HepG2 (cell line): ENCODE measurements around the gene ME3. TPM values are rescaled to one million over a fixed set of nuclear protein-coding genes. Genes with fewer than 3 reads are reported as not detected.

ENCODE experiments used
- ATAC-seq: fragments of 200-7000 bp; cut with Tn5 transposase; 3 replicates; pipeline ENCODE4 v1.9.1; 2020; ENCODE audit warnings: mild to moderate bottlenecking, moderate library complexity
- BruUV-seq: library from RNA; stranded (reverse); fragments of 400-500 nt; replicated peaks from 2 replicates; lab custom pipeline; 2021; lab: Mats Ljungman, UMichigan
- CTCF ChIA-PET: fragments of 300-600 bp; formaldehyde crosslinking; extraction: SDS; loops from one replicate; lab custom pipeline; 2021; ENCODE audit warnings: low total read pairs, inconsistent platforms, low intra/inter-chr PET ratio; lab: Yijun Ruan, JAX
- POLR2A ChIA-PET: fragments of 350-600 bp; sonication (Branson Sonifier 250); formaldehyde crosslinking; loops from one replicate; lab custom pipeline; 2020; ENCODE audit warnings: antibody characterized with exemption, inconsistent platforms; lab: Yijun Ruan, JAX
- DNase-seq: peaks from one replicate; pipeline ENCODE4 v3.0.0-alpha.2; 2015; ENCODE audit warnings: low spot score
- FAIRE-seq: peaks from 3 replicates; lab custom pipeline; 2011; peaks lifted over from hg19 to GRCh38; lab: Jason Lieb, UNC
- H2AFZ ChIP-seq: one replicate; pipeline ENCODE4 v1.6.1; 2011; ENCODE audit warnings: low read length, inconsistent platforms
- H3K27ac ChIP-seq: fragments of 300-600 bp; 3 replicates; pipeline ENCODE4 v1.8.0; 2011; ENCODE audit warnings: mixed run types, mild to moderate bottlenecking, mixed read lengths, low read length, inconsistent platforms; ENCODE audit not compliant: insufficient read depth; ENCODE audit errors: extremely low read length
- H3K27me3 ChIP-seq, 2 experiments: fragments of 200-600 bp in 1 of 2; 2 replicates in 1 of 2; 3 replicates in 1 of 2; pipeline versions ENCODE4 v1.6.0 to v1.8.0; 2011; ENCODE audit warnings: low read length in 2 of 2, mild to moderate bottlenecking in 2 of 2, moderate library complexity in 2 of 2, inconsistent platforms in 1 of 2; ENCODE audit not compliant: insufficient read depth in 2 of 2, control insufficient read depth in 1 of 2
- H3K36me3 ChIP-seq, 2 experiments: fragments of 200-600 bp in 1 of 2; replicated peaks in 1 of 2; 2 replicates in 1 of 2; 3 replicates in 1 of 2; pipeline versions ENCODE4 v1.5.1 to v1.8.0; 2011; ENCODE audit warnings: low read length in 2 of 2, inconsistent platforms in 1 of 2; ENCODE audit not compliant: insufficient read depth in 2 of 2, control insufficient read depth in 1 of 2
- H3K4me1 ChIP-seq: 2 replicates; pipeline ENCODE4 v1.5.1; 2012; ENCODE audit warnings: low read length, inconsistent platforms; ENCODE audit not compliant: insufficient read depth
- H3K4me2 ChIP-seq: 2 replicates; pipeline ENCODE4 v1.6.0; 2011; ENCODE audit warnings: low read depth, low read length, inconsistent platforms
- H3K4me3 ChIP-seq, 3 experiments: fragments of 200-600 bp in 1 of 3; sonication (generic), shearing (Covaris generic) in 1 of 3; replicated peaks in 1 of 3; 2 replicates each; pipeline ENCODE4 v1.5.1; 2011 to 2016; ENCODE audit warnings: low read length in 3 of 3, inconsistent platforms in 2 of 3, low read depth in 2 of 3, mild to moderate bottlenecking in 2 of 3, control low read depth in 1 of 3, mixed read lengths in 1 of 3; ENCODE audit not compliant: insufficient read depth in 1 of 3
- H3K79me2 ChIP-seq: one replicate; pipeline ENCODE4 v1.6.1; 2011; ENCODE audit warnings: low read length, inconsistent platforms; ENCODE audit not compliant: insufficient read depth
- H3K9ac ChIP-seq: 2 replicates; pipeline ENCODE4 v1.6.0; 2011; ENCODE audit warnings: mild to moderate bottlenecking, low read depth, low read length, inconsistent platforms; ENCODE audit not compliant: insufficient read depth
- H3K9me3 ChIP-seq: 2 replicates; pipeline ENCODE4 v1.5.1; 2012; ENCODE audit warnings: mild to moderate bottlenecking, low read length
- H4K20me1 ChIP-seq: 2 replicates; pipeline ENCODE4 v1.6.0; 2011; ENCODE audit warnings: inconsistent platforms, mild to moderate bottlenecking, low read length, moderate library complexity; ENCODE audit not compliant: insufficient read depth
- BCL6 ChIP-seq: IDR thresholded peaks from 2 replicates; pipeline ENCODE4 v1.6.1; 2016; ENCODE audit warnings: missing genetic modification reagents, missing compliant biosample characterization
- GABPB1 ChIP-seq: IDR thresholded peaks from 2 replicates; pipeline ENCODE4 v1.6.1; 2016; ENCODE audit warnings: mild to moderate bottlenecking, missing genetic modification reagents, moderate library complexity, missing compliant biosample characterization
- GTF2F1 ChIP-seq: fragments of 150-350 bp; IDR thresholded peaks from 2 replicates; pipeline ENCODE4 v1.6.1; 2014; ENCODE audit warnings: low read length
- KLF6 ChIP-seq: IDR thresholded peaks from 2 replicates; pipeline ENCODE4 v1.8.0; 2016; ENCODE audit warnings: missing biosample characterization, missing genetic modification reagents
- NRL ChIP-seq: sonication (generic); formaldehyde crosslinking; IDR thresholded peaks from 2 replicates; pipeline ENCODE4 v1.5.0; 2020; ENCODE audit warnings: missing genetic modification reagents, mild to moderate bottlenecking, moderate library complexity, borderline replicate concordance
- SIX1 ChIP-seq: sonication (generic); formaldehyde crosslinking; IDR thresholded peaks from 2 replicates; pipeline ENCODE4 v1.4.0; 2020; ENCODE audit warnings: missing genetic modification reagents, borderline replicate concordance
- THYN1 ChIP-seq: sonication (generic); formaldehyde crosslinking; IDR thresholded peaks from 2 replicates; pipeline ENCODE4 v1.8.1; 2023; ENCODE audit warnings: low read depth, mild to moderate bottlenecking, moderate library complexity, missing genetic modification reagents, borderline replicate concordance
- ZNF205 ChIP-seq: IDR thresholded peaks from 2 replicates; pipeline ENCODE4 v1.6.1; 2018; ENCODE audit warnings: missing biosample characterization, missing genetic modification reagents
- ZNF530 ChIP-seq: sonication (generic); formaldehyde crosslinking; IDR thresholded peaks from 2 replicates; pipeline ENCODE4 v1.5.0; 2020; ENCODE audit warnings: low read depth, mild to moderate bottlenecking, missing genetic modification reagents
- ZNF615 ChIP-seq: sonication (generic); formaldehyde crosslinking; IDR thresholded peaks from 2 replicates; pipeline ENCODE4 v1.5.0; 2020; ENCODE audit warnings: mild to moderate bottlenecking, missing genetic modification reagents, borderline replicate concordance
- ZNF674 ChIP-seq: sonication (generic); formaldehyde crosslinking; IDR thresholded peaks from 2 replicates; pipeline ENCODE4 v1.5.0; 2020; ENCODE audit warnings: low read depth, mild to moderate bottlenecking, missing genetic modification reagents
- WGBS: methylation state at CpG from one replicate; pipeline ENCODE4 v1.1.6; 2017; ENCODE audit warnings: low lambda C conversion rate; 5-methylcytosine and 5-hydroxymethylcytosine counted together
- in situ Hi-C: cut with HindIII; loops from 2 replicates; pipeline ENCODE4 v1.10.0; 2017; ENCODE audit warnings: low pct_unique_long_range_greater_than_20kb; ENCODE audit not compliant: extremely low pct_ligation_motif_present
- intact Hi-C: fragments of 100-400 bp; cut with micrococcal nuclease; formaldehyde crosslinking; loops from one replicate; pipeline ENCODE4 v1.10.0; 2022; ENCODE audit not compliant: unreplicated experiment
- polyA plus RNA-seq, 8 experiments: library from polyadenylated mRNA; depleted of rRNA in 3 of 8; stranded (reverse) in 7 of 8; unstranded in 1 of 8; fragments of >200 nt; fragmentation: Illumina TruSeq in 4 of 8; extraction: Trizol in 4 of 8; gene quantifications; 2 replicates each; pipeline versions ENCODE4 v1.2.1 to v1.2.3, GENCODE V29; 2011 to 2016; ENCODE audit warnings: low read depth in 4 of 8, missing spikeins in 1 of 8, mixed read lengths in 1 of 8; ENCODE audit not compliant: insufficient read depth in 1 of 8
- total RNA-seq, 5 experiments: library from RNA; depleted of rRNA; stranded (reverse); fragments of >200 nt; fragmentation: Illumina TruSeq; extraction: Trizol; gene quantifications; 2 replicates each; pipeline ENCODE4 v1.2.3, GENCODE V29; 2016; ENCODE audit warnings: low read depth in 1 of 5
- TF ChIP-seq, protein P1 (sequence below): sonication (generic); formaldehyde crosslinking; IDR thresholded peaks from 2 replicates; pipeline ENCODE4 v1.8.0; 2022; ENCODE audit warnings: low read depth, missing genetic modification reagents
- TF ChIP-seq, protein P2 (sequence below): sonication (generic); formaldehyde crosslinking; IDR thresholded peaks from 2 replicates; pipeline ENCODE4 v1.8.0; 2022; ENCODE audit warnings: missing genetic modification reagents, low read depth, mild to moderate bottlenecking, borderline replicate concordance
- TF ChIP-seq, protein P3 (sequence below): IDR thresholded peaks from 2 replicates; pipeline ENCODE4 v1.6.1; 2016; ENCODE audit warnings: low read depth, control low read depth
- TF ChIP-seq, protein P4 (sequence below): sonication (generic); formaldehyde crosslinking; conservative IDR thresholded peaks from 2 replicates; pipeline ENCODE4 v1.5.0; 2020; ENCODE audit warnings: missing genetic modification reagents
- TF ChIP-seq, protein P5 (sequence below): sonication (generic); formaldehyde crosslinking; IDR thresholded peaks from 2 replicates; pipeline ENCODE4 v1.8.0; 2022; ENCODE audit warnings: missing genetic modification reagents, mild to moderate bottlenecking, inconsistent platforms, borderline replicate concordance
- TF ChIP-seq, protein P6 (sequence below): sonication (generic); formaldehyde crosslinking; IDR thresholded peaks from 2 replicates; pipeline ENCODE4 v1.5.1; 2020; ENCODE audit warnings: missing genetic modification reagents, mild to moderate bottlenecking, borderline replicate concordance

ME3 gene
- total and polyA plus RNA-seq, 2 of the 13 experiments (the other 11 are each of a cell fraction or from before 2014, with no cell fraction given): not detected

DNA sequence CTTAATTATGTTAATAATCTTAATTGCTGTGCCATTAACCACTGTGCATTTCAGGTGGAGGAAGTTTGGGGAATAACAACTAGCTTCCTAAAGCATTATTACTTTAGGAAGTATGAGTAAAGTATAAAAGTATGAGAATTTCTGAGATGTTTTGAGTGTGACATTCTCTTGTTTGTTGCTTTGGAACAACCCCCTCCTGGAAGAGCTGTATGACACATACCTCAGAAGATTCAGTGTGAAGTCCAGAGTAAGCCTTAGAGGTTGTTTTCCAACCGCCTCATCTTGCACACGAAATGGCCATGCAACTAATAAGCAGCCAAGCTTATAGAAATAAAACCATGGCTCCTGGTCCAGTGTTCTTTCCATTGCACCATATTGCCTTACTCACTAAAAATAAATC lies 276.0 kb downstream of the ME3 start (continued):
- TF ChIP-seq, protein P1, sequence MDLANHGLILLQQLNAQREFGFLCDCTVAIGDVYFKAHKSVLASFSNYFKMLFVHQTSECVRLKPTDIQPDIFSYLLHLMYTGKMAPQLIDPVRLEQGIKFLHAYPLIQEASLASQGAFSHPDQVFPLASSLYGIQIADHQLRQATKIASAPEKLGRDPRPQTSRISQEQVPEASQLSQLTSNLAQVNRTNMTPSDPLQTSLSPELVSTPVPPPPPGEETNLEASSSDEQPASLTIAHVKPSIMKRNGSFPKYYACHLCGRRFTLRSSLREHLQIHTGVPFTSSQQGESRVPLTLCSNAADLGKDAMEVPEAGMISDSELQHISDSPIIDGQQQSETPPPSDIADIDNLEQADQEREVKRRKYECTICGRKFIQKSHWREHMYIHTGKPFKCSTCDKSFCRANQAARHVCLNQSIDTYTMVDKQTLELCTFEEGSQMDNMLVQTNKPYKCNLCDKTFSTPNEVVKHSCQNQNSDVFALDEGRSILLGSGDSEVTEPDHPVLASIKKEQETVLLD: no peak
- no peak for TF ChIP-seq GTF2F1
- no peak for TF ChIP-seq NRL (CRISPR knock-in tag)
- TF ChIP-seq, protein P2, sequence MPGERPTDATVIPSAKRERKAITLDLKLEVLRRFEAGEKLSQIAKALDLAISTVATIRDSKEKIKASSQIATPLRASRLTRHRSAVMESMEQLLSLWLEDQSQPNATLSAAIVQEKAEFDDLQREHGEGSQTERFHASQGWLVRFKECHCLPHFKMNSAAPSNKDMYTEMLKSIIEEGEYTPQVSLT: no peak
- no peak for TF ChIP-seq ZNF530 (CRISPR knock-in tag)
- TF ChIP-seq, all 625 proteins: peak for 0

DNA sequence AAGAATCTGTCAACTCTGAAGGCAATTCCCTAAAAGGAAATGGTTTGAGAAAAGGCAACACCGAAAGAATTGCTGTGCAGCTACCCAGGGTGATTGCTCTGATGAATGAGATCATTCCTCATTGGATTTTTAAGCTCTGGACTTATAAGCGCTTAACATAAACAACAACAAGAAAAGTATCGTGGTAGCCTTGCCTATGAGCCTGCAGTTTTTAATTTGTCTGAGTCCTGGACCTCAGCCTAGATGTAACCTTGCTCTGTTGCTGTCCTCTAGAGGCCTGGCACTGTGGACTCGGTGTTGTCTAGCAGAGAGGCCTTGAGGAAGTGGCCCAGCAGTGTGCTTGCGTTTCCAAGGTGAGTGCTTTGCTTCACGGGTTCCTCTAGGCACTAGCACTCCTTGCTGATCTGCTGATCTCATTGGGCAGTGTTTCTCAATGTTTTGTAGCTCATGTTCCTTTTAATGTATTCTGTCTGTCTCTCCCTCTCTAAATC lies 277.3 kb downstream of the ME3 start:
- H3K36me3 ChIP-seq: no peaks in the 10 kb centered on the region
- ChIA-PET CTCF (no interaction called here), POLR2A (no interaction called here)
- H3K27ac ChIP-seq: no peak overlapping the region
- H3K79me2 ChIP-seq: no peaks in the 10 kb centered on the region
- H2AFZ ChIP-seq: no peak overlapping the region
- peak; percentile 51 for ATAC-seq
- H3K4me3 ChIP-seq: no peak overlapping the region
- in situ Hi-C loops: no loop called here
- H3K9me3 ChIP-seq: no peaks in the 10 kb centered on the region
- H3K4me2 ChIP-seq: no peak overlapping the region
- H3K4me1 ChIP-seq: no peaks in the 10 kb centered on the region
- intact Hi-C loops: no loop called here
- no TSS peak for BruUV-seq
- no peaks in the 10 kb centered on the region for H3K27me3 ChIP-seq
- H3K9ac ChIP-seq: no peak overlapping the region
- 58% methylated on average over 5 of the region's 6 CpGs for WGBS
- H4K20me1 ChIP-seq: no peaks in the 10 kb centered on the region
- no peak for FAIRE-seq
- no peak for DNase-seq
- TF ChIP-seq, protein P3, sequence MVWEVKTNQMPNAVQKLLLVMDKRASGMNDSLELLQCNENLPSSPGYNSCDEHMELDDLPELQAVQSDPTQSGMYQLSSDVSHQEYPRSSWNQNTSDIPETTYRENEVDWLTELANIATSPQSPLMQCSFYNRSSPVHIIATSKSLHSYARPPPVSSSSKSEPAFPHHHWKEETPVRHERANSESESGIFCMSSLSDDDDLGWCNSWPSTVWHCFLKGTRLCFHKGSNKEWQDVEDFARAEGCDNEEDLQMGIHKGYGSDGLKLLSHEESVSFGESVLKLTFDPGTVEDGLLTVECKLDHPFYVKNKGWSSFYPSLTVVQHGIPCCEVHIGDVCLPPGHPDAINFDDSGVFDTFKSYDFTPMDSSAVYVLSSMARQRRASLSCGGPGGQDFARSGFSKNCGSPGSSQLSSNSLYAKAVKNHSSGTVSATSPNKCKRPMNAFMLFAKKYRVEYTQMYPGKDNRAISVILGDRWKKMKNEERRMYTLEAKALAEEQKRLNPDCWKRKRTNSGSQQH (CRISPR knock-in tag): no peak
- no peak for TF ChIP-seq KLF6 (CRISPR knock-in tag)
- no peak for TF ChIP-seq GABPB1
- TF ChIP-seq, protein P4, sequence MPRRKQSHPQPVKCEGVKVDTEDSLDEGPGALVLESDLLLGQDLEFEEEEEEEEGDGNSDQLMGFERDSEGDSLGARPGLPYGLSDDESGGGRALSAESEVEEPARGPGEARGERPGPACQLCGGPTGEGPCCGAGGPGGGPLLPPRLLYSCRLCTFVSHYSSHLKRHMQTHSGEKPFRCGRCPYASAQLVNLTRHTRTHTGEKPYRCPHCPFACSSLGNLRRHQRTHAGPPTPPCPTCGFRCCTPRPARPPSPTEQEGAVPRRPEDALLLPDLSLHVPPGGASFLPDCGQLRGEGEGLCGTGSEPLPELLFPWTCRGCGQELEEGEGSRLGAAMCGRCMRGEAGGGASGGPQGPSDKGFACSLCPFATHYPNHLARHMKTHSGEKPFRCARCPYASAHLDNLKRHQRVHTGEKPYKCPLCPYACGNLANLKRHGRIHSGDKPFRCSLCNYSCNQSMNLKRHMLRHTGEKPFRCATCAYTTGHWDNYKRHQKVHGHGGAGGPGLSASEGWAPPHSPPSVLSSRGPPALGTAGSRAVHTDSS (CRISPR knock-in tag): no peak
- TF ChIP-seq, protein P5, sequence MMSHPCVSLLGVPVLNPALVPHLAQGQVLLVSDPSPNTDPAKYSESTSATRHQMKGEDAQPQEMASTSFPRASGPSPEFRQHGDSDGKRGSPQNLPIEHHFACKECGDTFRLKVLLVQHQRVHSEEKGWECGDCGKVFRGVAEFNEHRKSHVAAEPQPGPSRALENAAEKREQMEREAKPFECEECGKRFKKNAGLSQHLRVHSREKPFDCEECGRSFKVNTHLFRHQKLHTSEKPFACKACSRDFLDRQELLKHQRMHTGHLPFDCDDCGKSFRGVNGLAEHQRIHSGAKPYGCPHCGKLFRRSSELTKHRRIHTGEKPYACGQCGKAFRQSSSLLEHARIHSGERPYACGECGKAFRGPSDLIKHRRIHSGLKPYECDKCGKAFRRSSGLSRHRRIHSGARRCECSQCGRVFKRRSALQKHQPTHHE (CRISPR knock-in tag): no peak
- no peak for TF ChIP-seq THYN1 (CRISPR knock-in tag)
- no peak for TF ChIP-seq ZNF205 (CRISPR knock-in tag)
- TF ChIP-seq SIX1 (CRISPR knock-in tag): no peak
- TF ChIP-seq, protein P6, sequence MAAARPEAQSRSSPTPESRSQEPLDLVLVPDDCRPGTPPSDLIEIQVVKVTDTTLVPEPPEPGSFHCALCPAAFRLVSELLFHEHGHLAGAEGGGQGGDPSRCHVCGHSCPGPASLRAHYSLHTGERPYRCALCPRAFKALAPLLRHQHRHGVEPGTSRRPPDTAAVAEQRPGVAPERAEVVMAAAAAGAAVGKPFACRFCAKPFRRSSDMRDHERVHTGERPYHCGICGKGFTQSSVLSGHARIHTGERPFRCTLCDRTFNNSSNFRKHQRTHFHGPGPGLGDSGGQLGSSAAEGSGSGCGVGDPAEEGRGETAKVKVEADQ (CRISPR knock-in tag): no peak
- no peak for TF ChIP-seq BCL6 (CRISPR knock-in tag)
- no peak for TF ChIP-seq ZNF615 (CRISPR knock-in tag)
- TF ChIP-seq ZNF674: no peak
